Liver (tissue), 9 donors: Measurements from ENCODE around the gene IBA57. TPM values are rescaled to one million over a fixed set of nuclear protein-coding genes. Genes with fewer than 3 reads are reported as not detected.

ENCODE experiments used
- DNase-seq: peaks from one replicate; pipeline ENCODE4 v3.0.0-alpha.2; 2017; ENCODE audit warnings: low spot score
- H3K27ac ChIP-seq, 2 donors: one replicate each; pipeline ENCODE4 v1.7.0; 2013; ENCODE audit warnings: inconsistent platforms in 2 of 2, low read length in 2 of 2, control low read depth in 1 of 2, low read depth in 1 of 2, mild to moderate bottlenecking in 1 of 2
- H3K27me3 ChIP-seq, 4 donors: one replicate each; pipeline versions ENCODE4 v1.6.1 to v1.7.0; 2013; ENCODE audit warnings: low read length in 3 of 4, inconsistent platforms in 1 of 4, mild to moderate bottlenecking in 1 of 4, moderate library complexity in 1 of 4; ENCODE audit not compliant: control insufficient read depth in 4 of 4, insufficient read depth in 4 of 4
- H3K36me3 ChIP-seq, 4 donors: one replicate each; pipeline versions ENCODE4 v1.6.1 to v1.7.0; 2013; ENCODE audit warnings: low read length in 3 of 4, mild to moderate bottlenecking in 3 of 4, low read depth in 1 of 4, moderate library complexity in 1 of 4; ENCODE audit not compliant: control insufficient read depth in 4 of 4, insufficient read depth in 3 of 4
- H3K4me1 ChIP-seq, 4 donors: one replicate each; pipeline versions ENCODE4 v1.6.1 to v1.7.0; 2013; ENCODE audit warnings: low read length in 3 of 4, mild to moderate bottlenecking in 3 of 4, moderate library complexity in 1 of 4; ENCODE audit not compliant: control insufficient read depth in 4 of 4, insufficient read depth in 4 of 4
- H3K4me3 ChIP-seq, 3 donors: one replicate each; pipeline versions ENCODE4 v1.6.1 to v1.7.0; 2013; ENCODE audit warnings: low read length in 3 of 3, control low read depth in 1 of 3, low read depth in 1 of 3, mild to moderate bottlenecking in 1 of 3
- H3K9ac ChIP-seq, 2 donors: one replicate each; pipeline ENCODE4 v1.7.0; 2013; ENCODE audit warnings: low read length in 2 of 2, mild to moderate bottlenecking in 2 of 2, moderate library complexity in 2 of 2, control low read depth in 1 of 2, low read depth in 1 of 2
- H3K9me3 ChIP-seq, 4 donors: one replicate each; pipeline versions ENCODE4 v1.6.1 to v1.7.0; 2013; ENCODE audit warnings: low read length in 3 of 4; ENCODE audit not compliant: control insufficient read depth in 4 of 4
- FOXA1 ChIP-seq: IDR thresholded peaks from 2 replicates; pipeline ENCODE4 v1.6.1; 2016; ENCODE audit warnings: antibody characterized with exemption
- FOXA2 ChIP-seq: IDR thresholded peaks from 2 replicates; pipeline ENCODE4 v1.6.1; 2016; ENCODE audit warnings: antibody characterized with exemption
- GABPA ChIP-seq, 2 donors: IDR thresholded peaks in 1 of 2; conservative IDR thresholded peaks in 1 of 2; 2 replicates each; pipeline ENCODE4 v1.6.1; 2016; ENCODE audit warnings: antibody characterized with exemption in 2 of 2, mild to moderate bottlenecking in 1 of 2, moderate library complexity in 1 of 2
- HNF4A ChIP-seq, 2 donors: conservative IDR thresholded peaks; 2 replicates each; pipeline ENCODE4 v1.6.1; 2016; ENCODE audit warnings: antibody characterized with exemption in 2 of 2, mild to moderate bottlenecking in 2 of 2
- JUND ChIP-seq, 2 donors: IDR thresholded peaks; 2 replicates each; pipeline ENCODE4 v1.6.1; 2016; ENCODE audit warnings: antibody characterized with exemption in 2 of 2
- NR2F2 ChIP-seq: IDR thresholded peaks from 2 replicates; pipeline ENCODE4 v1.6.1; 2016; ENCODE audit warnings: antibody characterized with exemption
- RXRA ChIP-seq, 2 donors: IDR thresholded peaks; 2 replicates each; pipeline ENCODE4 v1.6.1; 2017 to 2018; ENCODE audit warnings: antibody characterized with exemption in 2 of 2, mild to moderate bottlenecking in 1 of 2
- TAF1 ChIP-seq: conservative IDR thresholded peaks from 2 replicates; pipeline ENCODE4 v1.6.1; 2016; ENCODE audit warnings: antibody characterized with exemption, mild to moderate bottlenecking
- WGBS: extraction: QIAGEN DNeasy Blood & Tissue Kit; methylation state at CpG from one replicate; pipeline ENCODE4 v1.1.7; 2013; 5-methylcytosine and 5-hydroxymethylcytosine counted together
- polyA plus RNA-seq, 2 donors: library from polyadenylated mRNA; stranded (reverse) in 1 of 2; unstranded in 1 of 2; fragments of 200-250 nt in 1 of 2; fragments of >200 nt in 1 of 2; fragmentation: Nextera tagmentation in 1 of 2; extraction: Ambion mirVana in 1 of 2; gene quantifications; one replicate each; pipeline versions ENCODE4 v1.2.1 to v1.2.3, GENCODE V29; 2013 to 2015
- total RNA-seq, 2 donors: library from RNA; depleted of rRNA; stranded (reverse); fragments of >200 nt; gene quantifications; one replicate each; pipeline ENCODE4 v1.2.3, GENCODE V29; 2014
- TF ChIP-seq, protein P1 (sequence below): IDR thresholded peaks from 2 replicates; pipeline ENCODE4 v1.6.1; 2016; ENCODE audit warnings: antibody characterized with exemption
- TF ChIP-seq, protein P2 (sequence below): IDR thresholded peaks from 2 replicates; pipeline ENCODE4 v1.6.1; 2016; ENCODE audit warnings: antibody characterized with exemption, mild to moderate bottlenecking
- TF ChIP-seq, protein P3 (sequence below): IDR thresholded peaks from 2 replicates; pipeline ENCODE4 v1.6.1; 2016; ENCODE audit warnings: antibody characterized with exemption
- TF ChIP-seq, protein P4 (sequence below): IDR thresholded peaks from 2 replicates; pipeline ENCODE4 v1.6.1; 2016; ENCODE audit warnings: antibody characterized with exemption
- donor health status: healthy.
- donor health status: healthy.
- donor health status: healthy.
- donor health status: healthy.
- donor health status: healthy.

IBA57 gene
- total and polyA plus RNA-seq, 4 donors = 1.6 to 12.0 (median 8.4) TPM

DNA sequence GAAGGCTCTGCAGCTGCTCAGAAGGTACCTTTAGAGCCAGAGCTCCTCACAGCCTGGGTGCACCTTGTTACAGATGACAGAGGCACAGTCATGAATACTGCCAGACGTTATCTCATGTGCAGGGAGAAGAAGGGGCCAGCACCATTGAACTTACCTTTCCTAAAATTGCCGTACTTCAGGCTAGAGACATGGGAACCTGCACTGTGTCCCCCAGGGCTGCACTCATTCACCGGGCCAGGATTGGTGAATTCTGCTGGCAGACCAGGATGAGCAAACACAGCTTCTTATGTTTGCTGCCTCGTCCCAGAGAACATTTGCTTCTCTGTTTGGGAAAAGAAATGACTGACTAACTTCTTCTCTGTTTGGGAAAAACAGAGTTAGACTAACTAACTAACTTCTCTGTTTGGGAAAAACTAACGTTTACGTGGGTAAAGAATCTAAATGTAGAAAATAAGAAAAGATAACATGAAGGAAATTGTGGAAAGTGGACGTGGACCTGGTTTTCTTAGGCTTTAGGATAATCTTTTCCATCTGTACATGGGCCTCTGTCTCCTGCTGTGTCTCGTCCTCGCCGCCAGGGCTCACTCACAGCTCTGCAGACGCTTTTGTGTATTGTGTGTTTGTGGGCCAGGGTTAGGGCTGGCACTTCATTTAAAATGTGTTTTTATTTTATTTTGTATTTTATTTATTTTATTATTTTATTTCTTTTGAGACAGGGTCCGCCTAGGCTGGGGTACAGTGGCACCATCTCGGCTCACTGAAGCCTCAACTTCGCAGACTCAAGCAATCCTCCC is 52.1 kb downstream of the IBA57 start:
- Histone ChIP-seq H3K9me3 (no peaks in the 10 kb centered on the region), H3K27me3 (no peaks in the 10 kb centered on the region), H3K9ac (no peak overlapping the region), H3K4me1 (peaks cover 0 to 4% (median 2%) of the 10 kb centered on the region in 4 donors), H3K4me3 (no peak overlapping the region), H3K36me3 (no peaks in the 10 kb centered on the region), H3K27ac (no peak overlapping the region)
- DNase-seq = no peak
- TF ChIP-seq RXRA (IDR thresholded peaks at IDR 0.05) (no peak), NR2F2 (no peak), TAF1 (no peak), HNF4A (conservative IDR thresholded peaks at IDR 0.05) (no peak), FOXA2 (no peak), FOXA1 (no peak)
- TF ChIP-seq, protein P1, sequence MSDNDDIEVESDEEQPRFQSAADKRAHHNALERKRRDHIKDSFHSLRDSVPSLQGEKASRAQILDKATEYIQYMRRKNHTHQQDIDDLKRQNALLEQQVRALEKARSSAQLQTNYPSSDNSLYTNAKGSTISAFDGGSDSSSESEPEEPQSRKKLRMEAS = no peak
- TF ChIP-seq, protein P2, sequence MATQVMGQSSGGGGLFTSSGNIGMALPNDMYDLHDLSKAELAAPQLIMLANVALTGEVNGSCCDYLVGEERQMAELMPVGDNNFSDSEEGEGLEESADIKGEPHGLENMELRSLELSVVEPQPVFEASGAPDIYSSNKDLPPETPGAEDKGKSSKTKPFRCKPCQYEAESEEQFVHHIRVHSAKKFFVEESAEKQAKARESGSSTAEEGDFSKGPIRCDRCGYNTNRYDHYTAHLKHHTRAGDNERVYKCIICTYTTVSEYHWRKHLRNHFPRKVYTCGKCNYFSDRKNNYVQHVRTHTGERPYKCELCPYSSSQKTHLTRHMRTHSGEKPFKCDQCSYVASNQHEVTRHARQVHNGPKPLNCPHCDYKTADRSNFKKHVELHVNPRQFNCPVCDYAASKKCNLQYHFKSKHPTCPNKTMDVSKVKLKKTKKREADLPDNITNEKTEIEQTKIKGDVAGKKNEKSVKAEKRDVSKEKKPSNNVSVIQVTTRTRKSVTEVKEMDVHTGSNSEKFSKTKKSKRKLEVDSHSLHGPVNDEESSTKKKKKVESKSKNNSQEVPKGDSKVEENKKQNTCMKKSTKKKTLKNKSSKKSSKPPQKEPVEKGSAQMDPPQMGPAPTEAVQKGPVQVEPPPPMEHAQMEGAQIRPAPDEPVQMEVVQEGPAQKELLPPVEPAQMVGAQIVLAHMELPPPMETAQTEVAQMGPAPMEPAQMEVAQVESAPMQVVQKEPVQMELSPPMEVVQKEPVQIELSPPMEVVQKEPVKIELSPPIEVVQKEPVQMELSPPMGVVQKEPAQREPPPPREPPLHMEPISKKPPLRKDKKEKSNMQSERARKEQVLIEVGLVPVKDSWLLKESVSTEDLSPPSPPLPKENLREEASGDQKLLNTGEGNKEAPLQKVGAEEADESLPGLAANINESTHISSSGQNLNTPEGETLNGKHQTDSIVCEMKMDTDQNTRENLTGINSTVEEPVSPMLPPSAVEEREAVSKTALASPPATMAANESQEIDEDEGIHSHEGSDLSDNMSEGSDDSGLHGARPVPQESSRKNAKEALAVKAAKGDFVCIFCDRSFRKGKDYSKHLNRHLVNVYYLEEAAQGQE = no peak
- TF ChIP-seq, protein P3, sequence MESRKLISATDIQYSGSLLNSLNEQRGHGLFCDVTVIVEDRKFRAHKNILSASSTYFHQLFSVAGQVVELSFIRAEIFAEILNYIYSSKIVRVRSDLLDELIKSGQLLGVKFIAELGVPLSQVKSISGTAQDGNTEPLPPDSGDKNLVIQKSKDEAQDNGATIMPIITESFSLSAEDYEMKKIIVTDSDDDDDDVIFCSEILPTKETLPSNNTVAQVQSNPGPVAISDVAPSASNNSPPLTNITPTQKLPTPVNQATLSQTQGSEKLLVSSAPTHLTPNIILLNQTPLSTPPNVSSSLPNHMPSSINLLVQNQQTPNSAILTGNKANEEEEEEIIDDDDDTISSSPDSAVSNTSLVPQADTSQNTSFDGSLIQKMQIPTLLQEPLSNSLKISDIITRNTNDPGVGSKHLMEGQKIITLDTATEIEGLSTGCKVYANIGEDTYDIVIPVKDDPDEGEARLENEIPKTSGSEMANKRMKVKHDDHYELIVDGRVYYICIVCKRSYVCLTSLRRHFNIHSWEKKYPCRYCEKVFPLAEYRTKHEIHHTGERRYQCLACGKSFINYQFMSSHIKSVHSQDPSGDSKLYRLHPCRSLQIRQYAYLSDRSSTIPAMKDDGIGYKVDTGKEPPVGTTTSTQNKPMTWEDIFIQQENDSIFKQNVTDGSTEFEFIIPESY = no peak
- 86% methylated on average over 14 of the region's 14 CpGs for WGBS

DNA sequence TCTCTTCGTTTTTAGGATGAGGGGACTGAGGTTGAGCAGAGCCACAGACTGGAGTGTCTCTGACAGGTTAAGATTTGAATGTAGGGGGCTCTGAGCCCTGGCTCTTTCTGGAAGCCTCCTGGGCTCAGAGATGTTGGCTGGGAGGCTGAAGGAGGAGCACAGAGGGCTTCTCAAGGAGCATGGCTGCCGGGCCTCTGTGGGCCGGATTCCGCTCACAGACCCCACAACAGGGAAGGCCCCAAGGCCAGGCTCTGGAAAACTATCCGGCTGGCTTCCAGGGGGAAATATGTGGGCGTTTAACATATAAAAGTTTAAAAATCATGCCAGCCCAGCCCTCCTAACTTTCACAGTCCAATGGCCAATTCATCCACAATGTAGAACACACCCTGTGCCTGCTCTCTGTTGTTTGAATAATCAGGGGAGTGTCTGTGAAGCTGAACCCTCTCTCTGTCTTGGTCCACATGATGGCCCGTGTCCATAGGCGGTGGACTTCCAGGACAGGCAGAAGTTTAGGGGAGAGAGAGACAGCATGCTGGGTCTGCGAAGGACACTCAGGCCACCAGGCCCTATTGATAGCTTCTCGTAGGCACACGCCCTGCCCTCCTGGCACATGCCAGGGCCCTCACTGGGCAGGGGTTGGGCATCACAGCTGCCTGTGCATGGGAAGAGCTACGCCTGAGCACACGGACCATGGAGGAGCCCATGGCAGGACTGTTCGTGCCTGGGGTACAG is 53.1 kb downstream of the IBA57 start:
- H3K27ac ChIP-seq = no peak overlapping the region
- no peaks in the 10 kb centered on the region for H3K36me3 ChIP-seq
- no peak overlapping the region for H3K9ac ChIP-seq
- H3K4me1 ChIP-seq = no peaks in the 10 kb centered on the region
- no peaks in the 10 kb centered on the region for H3K27me3 ChIP-seq
- no peak overlapping the region for H3K4me3 ChIP-seq
- no peak for DNase-seq
- H3K9me3 ChIP-seq = no peaks in the 10 kb centered on the region
- TF ChIP-seq TAF1 (no peak), JUND (IDR thresholded peaks at IDR 0.05) (no peak), HNF4A (conservative IDR thresholded peaks at IDR 0.05) (no peak), GABPA (IDR thresholded peaks at IDR 0.05 in 1 of 2, conservative IDR thresholded peaks at IDR 0.05 in 1 of 2) (no peak)
- TF ChIP-seq, protein P4, sequence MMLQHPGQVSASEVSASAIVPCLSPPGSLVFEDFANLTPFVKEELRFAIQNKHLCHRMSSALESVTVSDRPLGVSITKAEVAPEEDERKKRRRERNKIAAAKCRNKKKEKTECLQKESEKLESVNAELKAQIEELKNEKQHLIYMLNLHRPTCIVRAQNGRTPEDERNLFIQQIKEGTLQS = no peak
- WGBS = 89% methylated on average over 14 of the region's 14 CpGs
